ENCODE data around the gene HIVEP3.

DNA sequence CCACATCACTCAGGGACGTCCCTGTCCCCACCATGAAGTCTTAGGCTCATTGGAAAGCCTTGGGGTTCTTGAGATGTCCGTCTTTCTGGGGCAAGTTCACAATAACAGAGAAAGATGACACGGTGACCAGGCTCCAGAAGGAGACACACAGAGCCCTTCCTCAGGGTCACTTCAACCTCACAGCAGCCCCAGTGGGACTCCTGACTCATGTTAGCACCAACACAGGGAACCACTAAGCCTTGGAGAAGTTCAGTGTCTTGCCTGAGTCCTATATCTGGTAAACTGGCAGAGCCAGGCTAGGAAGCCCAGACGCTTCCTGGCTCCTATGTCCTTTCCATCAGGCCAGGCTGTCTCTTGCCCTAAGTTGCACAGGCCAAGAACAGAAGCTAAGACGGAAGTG is 199.1 kb downstream of the HIVEP3 start:
- TF ChIP-seq, protein P1, sequence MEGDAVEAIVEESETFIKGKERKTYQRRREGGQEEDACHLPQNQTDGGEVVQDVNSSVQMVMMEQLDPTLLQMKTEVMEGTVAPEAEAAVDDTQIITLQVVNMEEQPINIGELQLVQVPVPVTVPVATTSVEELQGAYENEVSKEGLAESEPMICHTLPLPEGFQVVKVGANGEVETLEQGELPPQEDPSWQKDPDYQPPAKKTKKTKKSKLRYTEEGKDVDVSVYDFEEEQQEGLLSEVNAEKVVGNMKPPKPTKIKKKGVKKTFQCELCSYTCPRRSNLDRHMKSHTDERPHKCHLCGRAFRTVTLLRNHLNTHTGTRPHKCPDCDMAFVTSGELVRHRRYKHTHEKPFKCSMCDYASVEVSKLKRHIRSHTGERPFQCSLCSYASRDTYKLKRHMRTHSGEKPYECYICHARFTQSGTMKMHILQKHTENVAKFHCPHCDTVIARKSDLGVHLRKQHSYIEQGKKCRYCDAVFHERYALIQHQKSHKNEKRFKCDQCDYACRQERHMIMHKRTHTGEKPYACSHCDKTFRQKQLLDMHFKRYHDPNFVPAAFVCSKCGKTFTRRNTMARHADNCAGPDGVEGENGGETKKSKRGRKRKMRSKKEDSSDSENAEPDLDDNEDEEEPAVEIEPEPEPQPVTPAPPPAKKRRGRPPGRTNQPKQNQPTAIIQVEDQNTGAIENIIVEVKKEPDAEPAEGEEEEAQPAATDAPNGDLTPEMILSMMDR (IDR thresholded peaks at IDR 0.05), result no peak
- no peak for TF ChIP-seq POLR2AphosphoS5 (IDR thresholded peaks at IDR 0.05; ENCODE audit: insufficient read depth in 1 of 2, low read depth in 1 of 2)
- TF ChIP-seq POLR2A (IDR thresholded peaks at IDR 0.05), result no peak
